BJ (cell line): Measurements from ENCODE around the gene DNMT3A. TPM values are rescaled to one million over a fixed set of nuclear protein-coding genes. Genes with fewer than 3 reads are reported as not detected.

Experiments used
- CTCF ChIA-PET: fragments of 350-600 bp; formaldehyde crosslinking; extraction: SDS; loops from one replicate; lab custom pipeline; 2021; ENCODE audit warnings: antibody characterized with exemption, inconsistent platforms; lab: Yijun Ruan, JAX
- POLR2A ChIA-PET: fragments of 300-600 bp; sonication (Branson Sonifier 250); formaldehyde crosslinking; extraction: SDS; loops from one replicate; lab custom pipeline; 2021; ENCODE audit warnings: antibody characterized with exemption; lab: Charles Lee
- DNase-seq: peaks from one replicate; pipeline ENCODE4 v3.0.0-alpha.2; 2011; ENCODE audit warnings: low read depth
- H3K27me3 ChIP-seq: 2 replicates; pipeline ENCODE4 v1.6.0; 2011; ENCODE audit warnings: low read length; ENCODE audit not compliant: control insufficient read depth, insufficient read depth
- H3K36me3 ChIP-seq: 2 replicates; pipeline ENCODE4 v1.5.1; 2011; ENCODE audit warnings: low read length; ENCODE audit not compliant: control insufficient read depth, insufficient read depth
- H3K4me3 ChIP-seq: 2 replicates; pipeline ENCODE4 v1.5.1; 2011; ENCODE audit warnings: low read depth, mild to moderate bottlenecking, control low read depth, low read length
- CTCF ChIP-seq: IDR thresholded peaks from 2 replicates; pipeline ENCODE4 v1.5.1; 2011; ENCODE audit warnings: low read depth, mild to moderate bottlenecking, control low read depth, inconsistent platforms, low read length, moderate library complexity; ENCODE audit not compliant: insufficient read depth
- polyA minus RNA-seq: library from RNA; depleted of rRNA, polyadenylated mRNA; stranded (reverse); fragments of >200 nt; gene quantifications from 2 replicates; pipeline ENCODE4 v1.2.3, GENCODE V29; 2011; rRNA and poly(A)+ RNA removed
- polyA plus RNA-seq: library from polyadenylated mRNA; depleted of rRNA; stranded (reverse); fragments of >200 nt; gene quantifications from 2 replicates; pipeline ENCODE4 v1.2.3, GENCODE V29; 2011; rRNA removed

Gene DNMT3A
- polyA plus RNA-seq (2.6 and 3.0 TPM in 2 replicates), polyA minus RNA-seq (7.9 and 11.0 TPM in 2 replicates)

GRCh38 chr2:25341753-25342371 lies at the start of gene DNMT3A:
Gene DNMT3A (minus strand): TSS chr2:25341925. CDS start chr2:25313984, 27,941 bp downstream.
- Histone ChIP-seq H3K4me3 (peak within 1 kb of the TSS; percentile 75), H3K36me3 (no peaks in the 10 kb centered on the region), H3K27me3 (no peaks in the 10 kb centered on the region)
- no peak for DNase-seq
- CTCF ChIA-PET, result interaction anchor here (0.7 to 1.7 kb wide), 5 partner anchors 9 to 20 kb away, joined by 3 to 6 read pairs (median 3); no protein-coding TSS in a partner anchor
- POLR2A ChIA-PET, result no interaction called here
- no peak for TF ChIP-seq CTCF

- no peak for DNase-seq
- Histone ChIP-seq H3K27me3 (no peaks in the 10 kb centered on the region), H3K36me3 (no peaks in the 10 kb centered on the region), H3K4me3 (no peak overlapping the region)
- CTCF ChIA-PET, result interaction anchor here (1.3 to 1.8 kb wide), 2 partner anchors 12 to 27 kb away, joined by 4 to 10 read pairs; no protein-coding TSS in a partner anchor
- POLR2A ChIA-PET, result no interaction called here
- TF ChIP-seq CTCF, result no peak
Observed at GRCh38 chr2:25389161-25389560, 47.4 kb upstream of the DNMT3A start.

- POLR2A ChIA-PET, result no interaction called here
- CTCF ChIA-PET, result interaction anchor here (1.8 kb wide), 1 partner anchor 12 kb away, joined by 10 read pairs; no protein-coding TSS in a partner anchor
- Histone ChIP-seq H3K4me3 (no peak overlapping the region), H3K36me3 (no peaks in the 10 kb centered on the region), H3K27me3 (no peaks in the 10 kb centered on the region)
- no peak for DNase-seq
- no peak for TF ChIP-seq CTCF
Observed at GRCh38 chr2:25388491-25388890, 46.8 kb upstream of the DNMT3A start.

- Histone ChIP-seq H3K4me3 (no peak overlapping the region), H3K27me3 (no peaks in the 10 kb centered on the region), H3K36me3 (no peaks in the 10 kb centered on the region)
- no peak for TF ChIP-seq CTCF
- ChIA-PET POLR2A (no interaction called here), CTCF (interaction anchor here (0.6 to 2.0 kb wide), 2 partner anchors 11 to 12 kb away, joined by 3 to 9 read pairs; no protein-coding TSS in a partner anchor)
- no peak for DNase-seq
Observed at GRCh38 chr2:25387876-25388449, 46.2 kb upstream of the DNMT3A start.
